Erythroblast (primary cell): ENCODE measurements around the gene AMY2B.

Experiments
- GATA1 ChIP-seq: IDR thresholded peaks from 2 replicates; pipeline ENCODE4 v1.6.1; 2011; ENCODE audit warnings: low read depth, mild to moderate bottlenecking, control low read depth, low read length, moderate library complexity
- POLR2A ChIP-seq: IDR thresholded peaks from 2 replicates; pipeline ENCODE4 v1.6.1; 2011; ENCODE audit warnings: mild to moderate bottlenecking, low read length

GRCh38 chr1:103527331-103527730 lies 44.1 kb upstream of the AMY2B start:
- TF ChIP-seq POLR2A (no peak), GATA1 (no peak)
